Measurements from ENCODE around the gene NMU.

- TF ChIP-seq CTCF (IDR thresholded peaks at IDR 0.05) (no peak), POLR2A (IDR thresholded peaks at IDR 0.05) (no peak)
Observed at GRCh38 chr4:55568905-55569504, 67.1 kb downstream of the NMU start.
